Measurements from ENCODE around the gene UQCC3. TPM values are rescaled to one million over a fixed set of nuclear protein-coding genes. Genes with fewer than 3 reads are reported as not detected.
A peak's percentile ranks its signal among the peaks of the same experiment; 100 is the strongest.
"Not testable (repeated sequence)": the region's sequence is repeated elsewhere in the genome, so short reads cannot be mapped to it uniquely, and the experiment has no call there.

Gene UQCC3
- total and polyA plus RNA-seq, 3 experiments from 2014 or later = 7.1 to 11.2 (median 7.5) TPM

GRCh38 chr11:62650283-62650682 lies 21.2 kb upstream of the UQCC3 start:
- not testable (repeated sequence) for H3K27ac ChIP-seq (ENCODE audit: low read depth, low read length); H3K9me3 Mint-ChIP-seq; H3K9me3 ChIP-seq (ENCODE audit: low read length); H3K27me3 Mint-ChIP-seq; DNase-seq; H3K27me3 ChIP-seq (ENCODE audit: insufficient read depth, low read length, poor library complexity, severe bottlenecking); H3K4me3 ChIP-seq (ENCODE audit: low read length)
- Histone ChIP-seq H3K4me1 (ENCODE audit: insufficient read depth, low read length) (peaks cover 28% of the 10 kb centered on the region), H3K36me3 (ENCODE audit: insufficient read depth, low read length) (peaks cover 11% of the 10 kb centered on the region)
- Mint-ChIP-seq H3K27ac (peak overlapping the region in 3 of 8 donors; percentile 50 to 83 (median 60)), H3K4me1 (peaks cover 25 to 43% (median 33%) of the 10 kb centered on the region in 3 donors), H3K36me3 (peaks cover 0 to 43% (median 3%) of the 10 kb centered on the region in 3 donors), H3K4me3 (peak overlapping the region in 2 of 7 donors; percentile 60 to 63)
- POLR2A ChIA-PET = interaction anchor here (1.0 to 1.7 kb wide), 2 partner anchors 14 to 59 kb away, joined by 5 to 7 read pairs; partner anchors contain the start of genes C11orf98, CSKMT and TUT1
- CTCF ChIA-PET = interaction anchor here (1.1 to 2.3 kb wide), 3 partner anchors 15 to 59 kb away, joined by 3 to 9 read pairs (median 3); partner anchors contain the start of genes C11orf98 and CSKMT

GRCh38 chr11:62652161-62653006 lies 19.1 kb upstream of the UQCC3 start:
- H3K27ac ChIP-seq (ENCODE audit: low read depth, low read length) = peak overlapping the region; percentile 87
- Mint-ChIP-seq H3K4me1 (peaks cover 15 to 29% (median 20%) of the 10 kb centered on the region in 3 donors), H3K9me3 (peaks cover 0 to 3% (median 0%) of the 10 kb centered on the region in 5 donors), H3K27me3 (peaks cover 0 to 7% of the 10 kb centered on the region in 2 donors), H3K4me3 (peak overlapping the region; percentile 85 to 95 (median 91)), H3K27ac (peak overlapping the region; percentile 80 to 97 (median 86)), H3K36me3 (peaks cover 0 to 33% (median 3%) of the 10 kb centered on the region in 3 donors)
- peak in 1 of 5 donors; percentile 65 for DNase-seq
- H3K27me3 ChIP-seq (ENCODE audit: insufficient read depth, low read length, poor library complexity, severe bottlenecking) = no peaks in the 10 kb centered on the region
- POLR2A ChIA-PET = interaction anchor here (0.6 to 1.4 kb wide), 12 partner anchors 13 to 213 kb away, joined by 3 to 52 read pairs (median 4); partner anchors contain the start of genes B3GAT3, C11orf98, CSKMT and LBHD1
- CTCF ChIA-PET = interaction anchor here (1.0 to 3.6 kb wide), 6 partner anchors 12 to 227 kb away, joined by 3 to 27 read pairs (median 4); partner anchors contain the start of genes C11orf98, CSKMT and TUT1
- no peaks in the 10 kb centered on the region for H3K9me3 ChIP-seq (ENCODE audit: low read length)
- H3K36me3 ChIP-seq (ENCODE audit: insufficient read depth, low read length) = peaks cover 11% of the 10 kb centered on the region
- peaks cover 15% of the 10 kb centered on the region for H3K4me1 ChIP-seq (ENCODE audit: insufficient read depth, low read length)
- peak overlapping the region; percentile 83 for H3K4me3 ChIP-seq (ENCODE audit: low read length)

- Mint-ChIP-seq H3K9me3 (peaks cover 0 to 3% (median 0%) of the 10 kb centered on the region in 5 donors), H3K27me3 (peaks cover 0 to 7% of the 10 kb centered on the region in 2 donors), H3K36me3 (peaks cover 0 to 17% (median 3%) of the 10 kb centered on the region in 3 donors), H3K4me3 (peak overlapping the region in 6 of 7 donors; percentile 46 to 80 (median 53)), H3K27ac (peak overlapping the region in 5 of 8 donors; percentile 47 to 83 (median 78)), H3K4me1 (peaks cover 15 to 29% (median 20%) of the 10 kb centered on the region in 3 donors)
- CTCF ChIA-PET = interaction anchor here (1.2 to 3.6 kb wide), 7 partner anchors 8 to 260 kb away, joined by 3 to 27 read pairs (median 5); partner anchors contain the start of genes C11orf98, CSKMT, GANAB and LBHD1
- no peaks in the 10 kb centered on the region for H3K9me3 ChIP-seq (ENCODE audit: low read length)
- no peak overlapping the region for H3K27ac ChIP-seq (ENCODE audit: low read depth, low read length)
- no peaks in the 10 kb centered on the region for H3K27me3 ChIP-seq (ENCODE audit: insufficient read depth, low read length, poor library complexity, severe bottlenecking)
- DNase-seq = no peak
- peaks cover 2% of the 10 kb centered on the region for H3K36me3 ChIP-seq (ENCODE audit: insufficient read depth, low read length)
- peaks cover 15% of the 10 kb centered on the region for H3K4me1 ChIP-seq (ENCODE audit: insufficient read depth, low read length)
- POLR2A ChIA-PET = interaction anchor here (1.3 to 2.7 kb wide), 3 partner anchors 8 to 11 kb away, joined by 3 to 18 read pairs (median 10); partner anchors contain the start of genes C11orf98, CSKMT and GANAB
- H3K4me3 ChIP-seq (ENCODE audit: low read length) = no peak overlapping the region
Observed at GRCh38 chr11:62654297-62654696, 17.2 kb upstream of the UQCC3 start.

DNA sequence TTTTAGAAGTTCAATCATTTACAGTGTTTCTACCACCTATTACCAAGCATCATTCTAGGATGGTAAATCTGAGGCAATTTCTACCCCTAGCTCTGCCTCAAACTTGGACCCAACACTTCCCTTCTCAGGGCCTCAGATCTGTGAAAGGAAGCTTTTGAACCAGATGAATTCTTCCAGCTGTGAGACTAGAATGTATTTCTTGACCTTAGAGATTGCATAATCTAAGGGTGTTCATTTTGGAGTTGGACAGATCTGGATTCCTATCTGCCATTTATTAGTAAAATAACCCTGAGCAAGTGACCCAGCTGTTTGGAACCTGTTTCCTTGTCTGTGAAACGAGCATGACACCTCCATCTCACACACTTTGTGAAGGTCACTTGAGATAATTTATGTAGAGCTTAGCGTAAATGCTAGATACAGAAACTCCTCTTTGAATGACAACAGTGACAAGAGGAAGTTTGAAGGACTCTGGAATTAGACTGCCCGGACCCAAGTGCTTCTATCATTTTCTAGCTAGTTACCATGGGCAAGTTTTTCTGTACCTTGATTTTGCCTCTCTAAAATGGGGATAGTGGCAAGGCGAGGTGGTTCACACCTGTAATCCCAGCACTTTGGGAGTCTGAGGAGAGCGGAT lies 14.6 kb upstream of the UQCC3 start:
- Mint-ChIP-seq H3K9me3 (peaks cover 0 to 3% (median 0%) of the 10 kb centered on the region in 5 donors), H3K27ac (peak overlapping the region in 1 of 8 donors; percentile 42), H3K36me3 (peaks cover 0 to 10% (median 0%) of the 10 kb centered on the region in 3 donors), H3K4me1 (peaks cover 12 to 18% (median 15%) of the 10 kb centered on the region in 3 donors), H3K27me3 (peaks cover 0 to 7% of the 10 kb centered on the region in 2 donors), H3K4me3 (peak overlapping the region in 2 of 7 donors; percentile 47 to 54)
- Histone ChIP-seq H3K4me1 (ENCODE audit: insufficient read depth, low read length) (peaks cover 8% of the 10 kb centered on the region), H3K27me3 (ENCODE audit: insufficient read depth, low read length, poor library complexity, severe bottlenecking) (no peaks in the 10 kb centered on the region), H3K36me3 (ENCODE audit: insufficient read depth, low read length) (no peaks in the 10 kb centered on the region), H3K9me3 (ENCODE audit: low read length) (no peaks in the 10 kb centered on the region), H3K4me3 (ENCODE audit: low read length) (no peak overlapping the region), H3K27ac (ENCODE audit: low read depth, low read length) (no peak overlapping the region)
- ChIA-PET POLR2A (interaction anchor here (1.0 to 2.7 kb wide), 2 partner anchors 8 to 70 kb away, joined by 3 to 18 read pairs; partner anchors contain the start of genes C11orf98, CSKMT and HNRNPUL2), CTCF (interaction anchor here (1.7 kb wide), 1 partner anchor 65 kb away, joined by 4 read pairs; no protein-coding TSS in a partner anchor)
- DNase-seq = no peak

- peak in 3 of 5 donors; percentile 41 to 74 (median 47) for DNase-seq
- peaks cover 0 to 48% (median 4%) of the 10 kb centered on the region in 3 donors for H3K36me3 Mint-ChIP-seq
Observed at GRCh38 chr11:62664405-62665074, 6.9 kb upstream of the UQCC3 start.

DNA sequence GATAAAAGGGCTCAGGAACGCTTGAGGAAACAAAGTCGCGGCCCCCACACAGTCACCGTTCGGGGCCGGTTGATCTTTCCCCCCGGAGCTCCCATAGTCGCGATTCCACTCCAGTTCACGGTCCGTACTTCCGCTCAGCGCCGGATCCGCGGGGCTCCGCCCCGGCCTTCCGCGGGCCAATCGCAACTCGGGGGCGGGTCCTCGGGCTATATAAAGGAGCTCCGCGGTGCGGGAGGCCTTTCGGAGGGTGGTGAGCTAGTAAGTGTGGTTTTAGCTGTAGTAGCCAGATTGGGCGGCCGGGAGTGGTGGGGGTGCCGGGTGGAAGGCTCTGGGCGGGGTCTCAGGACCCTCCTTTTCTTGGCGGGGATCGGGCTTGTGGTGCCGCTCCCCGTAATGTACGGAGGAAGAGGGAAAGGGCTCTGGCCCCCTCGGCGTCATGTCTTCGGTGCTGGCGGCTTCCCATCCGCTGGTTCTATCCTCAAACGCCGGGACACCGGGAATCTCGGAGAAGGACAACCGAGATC lies 6.3 kb upstream of the UQCC3 start, which contains the start of the genes C11orf98 and CSKMT:
C11orf98 (minus strand) TSS at position 136 of the 524 bp plus-strand sequence; CDS start at position 95, 41 bp downstream.
CSKMT (plus strand) TSS at position 238 of the 524 bp plus-strand sequence. CDS start 568 bp downstream, outside the sequence.
- peaks cover 33 to 53% (median 33%) of the 10 kb centered on the region in 3 donors for H3K4me1 Mint-ChIP-seq
- H3K27me3 Mint-ChIP-seq = peaks cover 0 to 4% of the 10 kb centered on the region in 2 donors
- H3K27ac Mint-ChIP-seq = peak within 1 kb of the TSS; percentile 94 to 99 (median 96)
- POLR2A ChIA-PET = interaction anchor here (0.5 to 4.6 kb wide), 39 partner anchors 8 to 255 kb away, joined by 3 to 71 read pairs (median 6); partner anchors contain the start of genes B3GAT3, BSCL2, EEF1G and GANAB
- Histone ChIP-seq H3K9me3 (ENCODE audit: low read length) (no peaks in the 10 kb centered on the region), H3K27me3 (ENCODE audit: insufficient read depth, low read length, poor library complexity, severe bottlenecking) (no peaks in the 10 kb centered on the region), H3K4me1 (ENCODE audit: insufficient read depth, low read length) (peaks cover 24% of the 10 kb centered on the region), H3K27ac (ENCODE audit: low read depth, low read length) (peak within 1 kb of the TSS; percentile 89), H3K4me3 (ENCODE audit: low read length) (peak within 1 kb of the TSS; percentile 98), H3K36me3 (ENCODE audit: insufficient read depth, low read length) (peaks cover 18% of the 10 kb centered on the region)
- CTCF ChIA-PET = interaction anchor here (0.7 to 3.4 kb wide), 27 partner anchors 11 to 282 kb away, joined by 3 to 44 read pairs (median 4); partner anchors contain the start of genes EEF1G, EML3, GANAB and INTS5
- peaks cover 0 to 49% (median 4%) of the 10 kb centered on the region in 3 donors for H3K36me3 Mint-ChIP-seq
- no peaks in the 10 kb centered on the region for H3K9me3 Mint-ChIP-seq
- DNase-seq = peak; percentile 89 to 97 (median 94)
- H3K4me3 Mint-ChIP-seq = peak within 1 kb of the TSS; percentile 96 to 100 (median 97)

More at GRCh38 chr11:62664405-62665074, 6.9 kb upstream of the UQCC3 start:
- H3K27me3 Mint-ChIP-seq = peaks cover 0 to 4% of the 10 kb centered on the region in 2 donors
- H3K9me3 ChIP-seq (ENCODE audit: low read length) = no peaks in the 10 kb centered on the region
- peaks cover 21% of the 10 kb centered on the region for H3K4me1 ChIP-seq (ENCODE audit: insufficient read depth, low read length)
- POLR2A ChIA-PET = interaction anchor here (0.5 to 4.6 kb wide), 35 partner anchors 9 to 217 kb away, joined by 3 to 71 read pairs (median 7); partner anchors contain the start of genes B3GAT3, BSCL2, EEF1G and GANAB
- H3K36me3 ChIP-seq (ENCODE audit: insufficient read depth, low read length) = peaks cover 18% of the 10 kb centered on the region
- peak overlapping the region; percentile 94 to 99 (median 96) for H3K27ac Mint-ChIP-seq
- H3K4me3 Mint-ChIP-seq = peak overlapping the region; percentile 96 to 100 (median 97)
- H3K27me3 ChIP-seq (ENCODE audit: insufficient read depth, low read length, poor library complexity, severe bottlenecking) = no peaks in the 10 kb centered on the region
- H3K9me3 Mint-ChIP-seq = no peaks in the 10 kb centered on the region
- peaks cover 28 to 47% (median 30%) of the 10 kb centered on the region in 3 donors for H3K4me1 Mint-ChIP-seq
- H3K27ac ChIP-seq (ENCODE audit: low read depth, low read length) = peak overlapping the region; percentile 89
- CTCF ChIA-PET = interaction anchor here (0.7 to 3.4 kb wide), 27 partner anchors 10 to 281 kb away, joined by 3 to 44 read pairs (median 4); partner anchors contain the start of genes EEF1G, EML3, GANAB and INTS5
- H3K4me3 ChIP-seq (ENCODE audit: low read length) = peak overlapping the region; percentile 98
